ENCODE results near the gene NOS2. TPM values are rescaled to one million over a fixed set of nuclear protein-coding genes. Genes with fewer than 3 reads are reported as not detected.

The NOS2 gene
- total RNA-seq, 1 donor from 2014 or later, result 1.8 TPM

- peak; percentile 91 for DNase-seq
Measured at GRCh38 chr17:27818401-27819105, 18.2 kb upstream of the NOS2 start.

- no peak for DNase-seq
Measured at GRCh38 chr17:27817731-27818130, 17.4 kb upstream of the NOS2 start.

GRCh38 chr17:27816946-27817345 lies 16.6 kb upstream of the NOS2 start:
- no peak for DNase-seq

- no peak for DNase-seq
Measured at GRCh38 chr17:27811961-27812360, 11.6 kb upstream of the NOS2 start.

- DNase-seq, result no peak
Measured at GRCh38 chr17:27810902-27811557, 10.7 kb upstream of the NOS2 start.

- DNase-seq, result no peak
Measured at GRCh38 chr17:27810211-27810901, 10.0 kb upstream of the NOS2 start.

GRCh38 chr17:27809555-27809954 lies 9.2 kb upstream of the NOS2 start:
- no peak for DNase-seq

- DNase-seq, result no peak
Measured at GRCh38 chr17:27808628-27809027, 8.3 kb upstream of the NOS2 start.

- DNase-seq, result peak; percentile 45
Measured at GRCh38 chr17:27807567-27808470, 7.5 kb upstream of the NOS2 start.

GRCh38 chr17:27805520-27806146 lies 5.3 kb upstream of the NOS2 start:
- DNase-seq, result peak; percentile 94

GRCh38 chr17:27804113-27804512 lies 3.8 kb upstream of the NOS2 start:
- DNase-seq, result no peak

GRCh38 chr17:27802962-27803680 lies 2.8 kb upstream of the NOS2 start:
- DNase-seq, result no peak

GRCh38 chr17:27802033-27802432 lies 1.7 kb upstream of the NOS2 start:
- no peak for DNase-seq

GRCh38 chr17:27798376-27798775 lies 2.0 kb downstream of the NOS2 start:
- DNase-seq, result no peak

GRCh38 chr17:27797390-27798091 lies 2.8 kb downstream of the NOS2 start:
- DNase-seq, result no peak

- DNase-seq, result no peak
Measured at GRCh38 chr17:27793906-27794569, 6.3 kb downstream of the NOS2 start.

- DNase-seq, result peak; percentile 51
Measured at GRCh38 chr17:27793168-27793905, 7.0 kb downstream of the NOS2 start.

GRCh38 chr17:27792095-27792494 lies 8.2 kb downstream of the NOS2 start:
- no peak for DNase-seq

- DNase-seq, result no peak
Measured at GRCh38 chr17:27788919-27789318, 11.4 kb downstream of the NOS2 start.

Measured in tongue (tissue), 2 donors.